A549 treated with CORT108297 at 1 μM for 4 hours (cell line): Measurements from ENCODE around the gene TENT5D. TPM values are rescaled to one million over a fixed set of nuclear protein-coding genes. Genes with fewer than 3 reads are reported as not detected.

ENCODE experiments used
- total RNA-seq: library from RNA; stranded (reverse); fragments of 200-300 nt; extraction: Qiagen RNA extraction; gene quantifications from 5 replicates; pipeline ENCODE4 v1.2.3, GENCODE V29; 2022

Gene TENT5D
- not detected in 5 replicates for total RNA-seq

GRCh38 chrX:80420147-80420546 lies at the start of gene TENT5D:
TENT5D (plus strand) TSS chrX:80420447; CDS start chrX:80442540, 22,093 bp downstream.

